ENCODE results near the gene EBF4. TPM values are rescaled to one million over a fixed set of nuclear protein-coding genes. Genes with fewer than 3 reads are reported as not detected.

Gene EBF4
- total RNA-seq, 1 donor from 2014 or later, result 24.6 TPM

DNA sequence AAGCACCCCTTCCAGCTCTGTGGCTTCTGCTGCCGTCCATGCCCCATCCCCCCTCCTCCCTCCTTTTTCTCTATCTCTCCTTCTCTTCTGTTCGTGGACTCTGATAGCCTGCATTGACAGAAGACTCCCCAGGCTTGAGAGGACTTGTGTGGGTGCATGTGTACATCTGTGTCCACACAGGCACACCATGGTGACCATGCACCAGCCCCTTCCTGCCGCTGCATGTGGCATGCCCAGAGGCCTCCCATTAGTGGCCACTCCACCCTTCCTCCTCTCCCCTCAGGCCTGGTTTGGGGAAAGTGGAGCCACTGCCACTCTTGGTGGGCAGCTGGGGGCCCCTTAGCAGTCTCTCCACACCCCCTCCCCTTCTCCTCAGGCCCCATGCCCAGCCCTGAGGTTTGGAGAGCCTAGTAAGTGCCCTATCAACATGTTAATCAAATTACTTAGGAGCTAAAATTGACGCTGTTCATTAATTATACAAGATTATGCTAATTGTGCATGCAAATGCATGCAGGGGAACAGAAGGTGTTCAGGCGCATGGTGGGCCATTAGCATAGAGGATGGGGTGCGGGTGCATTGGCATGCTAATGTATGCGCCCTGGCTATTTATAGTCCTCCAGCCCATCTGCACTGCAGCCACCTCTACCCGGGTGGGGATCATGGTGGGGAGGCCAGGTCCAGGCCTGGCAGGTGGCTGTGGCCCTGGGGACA is 45.9 kb downstream of the EBF4 start:
- no peak overlapping the region for H3K27ac Mint-ChIP-seq (ENCODE audit: unreplicated experiment)
- peaks cover 56% of the 10 kb centered on the region for H3K27me3 Mint-ChIP-seq (ENCODE audit: low read depth)
- TF ChIP-seq, protein P1, sequence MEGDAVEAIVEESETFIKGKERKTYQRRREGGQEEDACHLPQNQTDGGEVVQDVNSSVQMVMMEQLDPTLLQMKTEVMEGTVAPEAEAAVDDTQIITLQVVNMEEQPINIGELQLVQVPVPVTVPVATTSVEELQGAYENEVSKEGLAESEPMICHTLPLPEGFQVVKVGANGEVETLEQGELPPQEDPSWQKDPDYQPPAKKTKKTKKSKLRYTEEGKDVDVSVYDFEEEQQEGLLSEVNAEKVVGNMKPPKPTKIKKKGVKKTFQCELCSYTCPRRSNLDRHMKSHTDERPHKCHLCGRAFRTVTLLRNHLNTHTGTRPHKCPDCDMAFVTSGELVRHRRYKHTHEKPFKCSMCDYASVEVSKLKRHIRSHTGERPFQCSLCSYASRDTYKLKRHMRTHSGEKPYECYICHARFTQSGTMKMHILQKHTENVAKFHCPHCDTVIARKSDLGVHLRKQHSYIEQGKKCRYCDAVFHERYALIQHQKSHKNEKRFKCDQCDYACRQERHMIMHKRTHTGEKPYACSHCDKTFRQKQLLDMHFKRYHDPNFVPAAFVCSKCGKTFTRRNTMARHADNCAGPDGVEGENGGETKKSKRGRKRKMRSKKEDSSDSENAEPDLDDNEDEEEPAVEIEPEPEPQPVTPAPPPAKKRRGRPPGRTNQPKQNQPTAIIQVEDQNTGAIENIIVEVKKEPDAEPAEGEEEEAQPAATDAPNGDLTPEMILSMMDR (conservative IDR thresholded peaks at IDR 0.05), result no peak
- peaks cover 7% of the 10 kb centered on the region for H3K36me3 Mint-ChIP-seq (ENCODE audit: low read depth)
- H3K4me3 Mint-ChIP-seq, result no peak overlapping the region
- H3K9me3 Mint-ChIP-seq, result peaks cover 4% of the 10 kb centered on the region
- no peak for DNase-seq (ENCODE audit: low read depth, low spot score)
- no peaks in the 10 kb centered on the region for H3K4me1 Mint-ChIP-seq

DNA sequence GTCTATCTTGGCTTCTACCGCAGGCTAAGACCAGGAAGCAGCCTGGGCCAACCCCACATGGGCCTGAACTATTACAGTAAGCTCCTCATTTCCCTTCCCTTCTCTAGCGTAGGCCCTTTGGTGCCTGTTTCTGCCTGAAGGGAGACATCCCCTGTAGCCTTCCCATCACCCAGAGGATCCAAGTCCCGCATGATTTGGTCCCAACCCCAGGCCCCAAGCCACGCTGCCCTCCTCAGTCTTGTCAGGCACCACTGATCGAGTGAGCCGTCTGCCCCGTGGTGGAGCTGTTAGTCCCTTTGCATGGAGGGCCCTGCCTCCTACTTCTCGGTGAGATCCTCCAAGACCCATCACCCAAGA is 46.4 kb downstream of the EBF4 start:
- TF ChIP-seq, protein P1 (conservative IDR thresholded peaks at IDR 0.05), result no peak
- DNase-seq (ENCODE audit: low read depth, low spot score), result no peak
- Mint-ChIP-seq H3K27me3 (ENCODE audit: low read depth) (peaks cover 59% of the 10 kb centered on the region), H3K4me3 (no peak overlapping the region), H3K4me1 (no peaks in the 10 kb centered on the region), H3K27ac (ENCODE audit: unreplicated experiment) (no peak overlapping the region), H3K9me3 (peaks cover 3% of the 10 kb centered on the region), H3K36me3 (ENCODE audit: low read depth) (peaks cover 6% of the 10 kb centered on the region)

DNA sequence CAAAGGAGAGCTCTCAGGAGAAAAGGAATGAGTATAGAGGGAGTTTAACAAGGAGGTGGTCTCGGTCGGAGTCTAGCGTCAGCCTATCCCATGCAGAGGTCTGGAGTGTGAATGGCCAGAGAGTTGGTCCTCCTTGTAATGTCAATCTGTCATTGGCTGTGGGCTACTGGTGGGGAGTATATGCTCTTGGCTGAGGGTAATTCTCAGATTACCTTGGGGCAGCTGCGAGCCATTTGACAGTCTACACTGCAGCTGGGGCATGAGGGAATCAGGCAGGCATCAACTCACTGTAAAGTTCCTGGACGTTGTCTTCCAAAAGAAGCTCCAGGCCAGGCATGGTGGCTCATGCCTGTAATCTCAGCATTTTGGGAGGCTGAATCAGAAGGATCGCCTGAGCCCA is 48.1 kb downstream of the EBF4 start:
- Mint-ChIP-seq H3K4me3 (no peak overlapping the region), H3K9me3 (no peaks in the 10 kb centered on the region), H3K27ac (ENCODE audit: unreplicated experiment) (no peak overlapping the region), H3K4me1 (no peaks in the 10 kb centered on the region), H3K36me3 (ENCODE audit: low read depth) (no peaks in the 10 kb centered on the region), H3K27me3 (ENCODE audit: low read depth) (peaks cover 62% of the 10 kb centered on the region)
- DNase-seq (ENCODE audit: low read depth, low spot score), result no peak
- TF ChIP-seq, protein P1 (conservative IDR thresholded peaks at IDR 0.05), result no peak

DNA sequence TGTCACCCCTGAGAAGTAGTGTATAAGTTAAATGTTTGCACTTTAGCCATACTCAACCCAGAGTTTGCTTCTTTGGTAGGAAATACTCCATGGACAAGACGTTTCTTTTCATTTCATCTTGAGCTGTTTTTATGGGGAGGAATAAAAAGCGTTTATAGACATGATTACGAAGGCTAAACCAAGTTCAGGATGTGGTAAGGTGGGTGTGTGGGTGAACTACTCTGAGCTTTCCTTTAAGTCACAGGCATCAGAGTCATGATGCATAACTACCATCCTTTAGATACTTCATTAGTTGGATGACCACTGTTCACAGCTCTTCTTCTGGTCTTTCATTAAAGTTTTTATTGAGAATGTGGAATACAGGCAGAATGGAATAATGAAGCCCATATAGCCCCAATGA is 48.9 kb downstream of the EBF4 start:
- Mint-ChIP-seq H3K27me3 (ENCODE audit: low read depth) (peaks cover 68% of the 10 kb centered on the region), H3K27ac (ENCODE audit: unreplicated experiment) (no peak overlapping the region), H3K4me3 (no peak overlapping the region), H3K9me3 (no peaks in the 10 kb centered on the region), H3K4me1 (no peaks in the 10 kb centered on the region), H3K36me3 (ENCODE audit: low read depth) (no peaks in the 10 kb centered on the region)
- TF ChIP-seq, protein P1 (conservative IDR thresholded peaks at IDR 0.05), result no peak
- no peak for DNase-seq (ENCODE audit: low read depth, low spot score)

DNA sequence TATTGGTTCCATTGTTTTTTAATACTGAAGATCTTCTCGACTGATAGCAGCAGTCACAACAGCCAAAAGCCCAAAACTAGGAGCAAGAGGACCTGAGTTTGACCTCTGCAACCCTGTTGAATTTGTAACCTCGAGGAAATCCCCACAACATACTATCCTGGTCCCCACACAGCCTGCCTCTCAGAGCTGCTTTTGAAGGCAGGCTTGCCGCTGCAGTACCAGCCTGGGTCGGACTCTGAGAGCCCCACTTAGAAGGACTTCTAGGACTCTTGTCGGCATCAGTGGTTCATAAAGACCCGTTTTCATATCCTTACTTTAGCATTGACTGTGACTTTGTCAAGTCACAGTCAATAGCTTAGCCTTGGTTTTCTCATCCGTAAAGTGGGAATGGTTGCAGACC is 49.3 kb downstream of the EBF4 start:
- TF ChIP-seq, protein P1 (conservative IDR thresholded peaks at IDR 0.05), result no peak
- peaks cover 69% of the 10 kb centered on the region for H3K27me3 Mint-ChIP-seq (ENCODE audit: low read depth)
- no peaks in the 10 kb centered on the region for H3K9me3 Mint-ChIP-seq

More for the DNA sequence above, 49.3 kb downstream of the EBF4 start:
- DNase-seq (ENCODE audit: low read depth, low spot score), result no peak
- Mint-ChIP-seq H3K36me3 (ENCODE audit: low read depth) (no peaks in the 10 kb centered on the region), H3K27ac (ENCODE audit: unreplicated experiment) (no peak overlapping the region), H3K4me3 (no peak overlapping the region), H3K4me1 (no peaks in the 10 kb centered on the region)
